Measurements from ENCODE around the gene MAPK1.
"Not testable (repeated sequence)": the region's sequence is repeated elsewhere in the genome, so short reads cannot be mapped to it uniquely, and the experiment has no call there.

MAPK1 gene

GRCh38 chr22:21753374-21754111 lies 113.9 kb downstream of the MAPK1 start:
- H3K27me3 Mint-ChIP-seq (ENCODE audit: low read depth) = no peaks in the 10 kb centered on the region
- no peak overlapping the region for H3K4me3 Mint-ChIP-seq
- TF ChIP-seq, protein P1, sequence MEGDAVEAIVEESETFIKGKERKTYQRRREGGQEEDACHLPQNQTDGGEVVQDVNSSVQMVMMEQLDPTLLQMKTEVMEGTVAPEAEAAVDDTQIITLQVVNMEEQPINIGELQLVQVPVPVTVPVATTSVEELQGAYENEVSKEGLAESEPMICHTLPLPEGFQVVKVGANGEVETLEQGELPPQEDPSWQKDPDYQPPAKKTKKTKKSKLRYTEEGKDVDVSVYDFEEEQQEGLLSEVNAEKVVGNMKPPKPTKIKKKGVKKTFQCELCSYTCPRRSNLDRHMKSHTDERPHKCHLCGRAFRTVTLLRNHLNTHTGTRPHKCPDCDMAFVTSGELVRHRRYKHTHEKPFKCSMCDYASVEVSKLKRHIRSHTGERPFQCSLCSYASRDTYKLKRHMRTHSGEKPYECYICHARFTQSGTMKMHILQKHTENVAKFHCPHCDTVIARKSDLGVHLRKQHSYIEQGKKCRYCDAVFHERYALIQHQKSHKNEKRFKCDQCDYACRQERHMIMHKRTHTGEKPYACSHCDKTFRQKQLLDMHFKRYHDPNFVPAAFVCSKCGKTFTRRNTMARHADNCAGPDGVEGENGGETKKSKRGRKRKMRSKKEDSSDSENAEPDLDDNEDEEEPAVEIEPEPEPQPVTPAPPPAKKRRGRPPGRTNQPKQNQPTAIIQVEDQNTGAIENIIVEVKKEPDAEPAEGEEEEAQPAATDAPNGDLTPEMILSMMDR (IDR thresholded peaks at IDR 0.05; ENCODE audit: unreplicated experiment in 3 of 3) = no peak
- no peak overlapping the region for H3K27ac Mint-ChIP-seq
- H3K36me3 Mint-ChIP-seq (ENCODE audit: low read depth) = peaks cover 5% of the 10 kb centered on the region
- H3K9me3 Mint-ChIP-seq = no peaks in the 10 kb centered on the region
- peaks cover 44% of the 10 kb centered on the region for H3K4me1 Mint-ChIP-seq

GRCh38 chr22:21752276-21752675 lies 115.2 kb downstream of the MAPK1 start:
- Mint-ChIP-seq H3K27me3 (ENCODE audit: low read depth) (no peaks in the 10 kb centered on the region), H3K36me3 (ENCODE audit: low read depth) (no peaks in the 10 kb centered on the region), H3K27ac (peak overlapping the region in 1 of 3 experiments; percentile 53), H3K4me1 (peaks cover 46% of the 10 kb centered on the region), H3K4me3 (no peak overlapping the region), H3K9me3 (no peaks in the 10 kb centered on the region)
- TF ChIP-seq, protein P1 (IDR thresholded peaks at IDR 0.05; ENCODE audit: unreplicated experiment in 3 of 3) = no peak

- H3K36me3 Mint-ChIP-seq (ENCODE audit: low read depth) = no peaks in the 10 kb centered on the region
- peaks cover 9% of the 10 kb centered on the region for H3K4me1 Mint-ChIP-seq
- no peaks in the 10 kb centered on the region for H3K9me3 Mint-ChIP-seq
- TF ChIP-seq, protein P1 (IDR thresholded peaks at IDR 0.05; ENCODE audit: unreplicated experiment in 3 of 3) = no peak
- no peak overlapping the region for H3K4me3 Mint-ChIP-seq
- peaks cover 17% of the 10 kb centered on the region for H3K27me3 Mint-ChIP-seq (ENCODE audit: low read depth)
- no peak overlapping the region for H3K27ac Mint-ChIP-seq
Observed at GRCh38 chr22:21745948-21746347, 121.5 kb downstream of the MAPK1 start.

- peaks cover 22% of the 10 kb centered on the region for H3K27me3 Mint-ChIP-seq (ENCODE audit: low read depth)
- not testable (repeated sequence) for H3K36me3 Mint-ChIP-seq (ENCODE audit: low read depth); H3K4me3 Mint-ChIP-seq; H3K27ac Mint-ChIP-seq; H3K4me1 Mint-ChIP-seq; H3K9me3 Mint-ChIP-seq
Observed at GRCh38 chr22:21744917-21745316, 122.5 kb downstream of the MAPK1 start.

- peaks cover 22% of the 10 kb centered on the region for H3K27me3 Mint-ChIP-seq (ENCODE audit: low read depth)
Observed at GRCh38 chr22:21741790-21742189, 125.7 kb downstream of the MAPK1 start.

DNA sequence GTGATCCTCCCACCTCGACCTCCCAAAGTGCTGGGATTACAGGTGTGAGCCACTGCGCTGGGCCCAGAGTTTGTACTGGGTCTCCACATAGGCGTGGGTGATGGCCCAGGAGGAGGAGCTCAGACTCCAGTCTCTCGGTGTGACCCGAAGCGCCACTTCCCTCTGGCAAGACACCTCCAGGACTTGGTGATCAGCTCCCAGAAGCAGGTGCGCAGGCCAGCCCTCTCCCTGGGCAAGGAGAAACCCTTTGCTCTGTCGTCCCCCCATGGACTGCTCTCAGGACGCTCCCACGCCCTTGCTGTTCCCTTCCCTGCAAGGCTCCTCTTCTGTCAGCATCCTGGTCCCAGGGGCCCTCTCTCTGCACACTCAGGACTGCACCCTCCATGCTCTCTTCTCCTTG lies 126.4 kb downstream of the MAPK1 start:
- H3K4me1 Mint-ChIP-seq = no peaks in the 10 kb centered on the region
- no peak overlapping the region for H3K27ac Mint-ChIP-seq
- no peak overlapping the region for H3K4me3 Mint-ChIP-seq
- H3K9me3 Mint-ChIP-seq = no peaks in the 10 kb centered on the region
- no peaks in the 10 kb centered on the region for H3K36me3 Mint-ChIP-seq (ENCODE audit: low read depth)
- TF ChIP-seq, protein P1 (IDR thresholded peaks at IDR 0.05; ENCODE audit: unreplicated experiment in 3 of 3) = no peak
- peaks cover 22% of the 10 kb centered on the region for H3K27me3 Mint-ChIP-seq (ENCODE audit: low read depth)

More at GRCh38 chr22:21741790-21742189, 125.7 kb downstream of the MAPK1 start:
- Mint-ChIP-seq H3K36me3 (ENCODE audit: low read depth) (no peaks in the 10 kb centered on the region), H3K4me1 (no peaks in the 10 kb centered on the region), H3K4me3 (no peak overlapping the region), H3K27ac (no peak overlapping the region), H3K9me3 (no peaks in the 10 kb centered on the region)
- TF ChIP-seq, protein P1 (IDR thresholded peaks at IDR 0.05; ENCODE audit: unreplicated experiment in 3 of 3) = no peak

Data from nephron (organoid).